SK-N-SH (cell line): ENCODE data around the gene AMFR. TPM values are rescaled to one million over a fixed set of nuclear protein-coding genes. Genes with fewer than 3 reads are reported as not detected.

Source experiments
- CTCF ChIA-PET: fragments of 300-600, 350-600 bp; formaldehyde crosslinking; extraction: SDS; loops from one replicate; lab custom pipeline; 2021; lab: Yijun Ruan, JAX
- POLR2A ChIA-PET: fragments of 350-600 bp; sonication (Branson Sonifier 250); formaldehyde crosslinking; extraction: SDS; loops from one replicate; lab custom pipeline; 2020; ENCODE audit warnings: antibody characterized with exemption, inconsistent platforms; lab: Yijun Ruan, JAX
- DNase-seq: peaks from one replicate; pipeline ENCODE4 v3.0.0; 2012
- H2AFZ ChIP-seq: fragments of 200-600 bp; sonication (generic); 2 replicates; pipeline ENCODE4 v1.8.1; 2016; ENCODE audit warnings: antibody characterized with exemption, mild to moderate bottlenecking, low read depth
- H3F3A ChIP-seq: fragments of 200-600 bp; sonication (generic); replicated peaks from 2 replicates; pipeline ENCODE3; 2016; ENCODE audit warnings: antibody characterized with exemption, mild to moderate bottlenecking; ENCODE audit not compliant: insufficient read depth
- H3K27ac ChIP-seq, 2 experiments: fragments of 200-500 bp in 1 of 2; fragments of 200-600 bp in 1 of 2; sonication (Bioruptor generic) in 1 of 2; sonication (generic), shearing (Covaris generic) in 1 of 2; 2 replicates each; pipeline versions ENCODE4 v1.5.1 to v1.6.1; 2014 to 2016; ENCODE audit warnings: low read depth in 2 of 2, inconsistent platforms in 1 of 2, low read length in 1 of 2, mild to moderate bottlenecking in 1 of 2, mixed read lengths in 1 of 2
- H3K27me3 ChIP-seq: fragments of 200-600 bp; sonication (generic), shearing (Covaris generic); 2 replicates; pipeline ENCODE4 v1.6.1; 2016; ENCODE audit warnings: mixed run types; ENCODE audit not compliant: insufficient read depth
- H3K36me3 ChIP-seq, 2 experiments: fragments of 200-500 bp in 1 of 2; fragments of 200-600 bp in 1 of 2; sonication (Bioruptor generic) in 1 of 2; sonication (generic) in 1 of 2; replicated peaks in 1 of 2; 2 replicates each; pipeline versions ENCODE3 to v1.5.1; 2014 to 2016; ENCODE audit warnings: low read length in 1 of 2, mild to moderate bottlenecking in 1 of 2; ENCODE audit not compliant: insufficient read depth in 2 of 2, control insufficient read depth in 1 of 2
- H3K4me1 ChIP-seq, 2 experiments: fragments of 200-500 bp in 1 of 2; fragments of 200-600 bp in 1 of 2; sonication (Bioruptor generic) in 1 of 2; sonication (generic), shearing (Covaris generic) in 1 of 2; 2 replicates each; pipeline versions ENCODE4 v1.5.1 to v1.6.1; 2014 to 2016; ENCODE audit warnings: low read depth in 1 of 2, low read length in 1 of 2, mixed run types in 1 of 2; ENCODE audit not compliant: insufficient read depth in 2 of 2, control insufficient read depth in 1 of 2
- H3K4me2 ChIP-seq: fragments of 200-600 bp; sonication (generic), shearing (Covaris generic); 2 replicates; pipeline ENCODE4 v1.6.1; 2017; ENCODE audit warnings: mixed run types
- H3K4me3 ChIP-seq, 2 experiments: fragments of 200-500 bp in 1 of 2; fragments of 200-600 bp in 1 of 2; sonication (Bioruptor generic) in 1 of 2; sonication (generic), shearing (Covaris generic) in 1 of 2; 2 replicates each; pipeline versions ENCODE4 v1.5.1 to v1.8.1; 2014 to 2016; ENCODE audit warnings: low read depth in 2 of 2, inconsistent platforms in 1 of 2, low read length in 1 of 2, mild to moderate bottlenecking in 1 of 2, mixed read lengths in 1 of 2, moderate library complexity in 1 of 2
- H3K79me2 ChIP-seq: fragments of 200-600 bp; sonication (generic); 2 replicates; pipeline ENCODE4 v1.8.1; 2017; ENCODE audit warnings: mild to moderate bottlenecking; ENCODE audit not compliant: insufficient read depth
- H3K9ac ChIP-seq: fragments of 200-600 bp; sonication (generic); 2 replicates; pipeline ENCODE4 v1.6.1; 2017; ENCODE audit warnings: mixed run types
- H3K9me2 ChIP-seq: fragments of 200-600 bp; sonication (generic); 2 replicates; pipeline ENCODE4 v1.6.1; 2017; ENCODE audit warnings: mixed run types
- H3K9me3 ChIP-seq: fragments of 200-600 bp; sonication (generic); 2 replicates; pipeline ENCODE4 v1.6.1; 2017; ENCODE audit warnings: mixed run types, mild to moderate bottlenecking, moderate library complexity
- H4K20me1 ChIP-seq: fragments of 200-600 bp; sonication (generic); 2 replicates; pipeline ENCODE4 v1.6.1; 2017; ENCODE audit warnings: mild to moderate bottlenecking, mixed run types; ENCODE audit not compliant: insufficient read depth
- CHD2 ChIP-seq: fragments of 150-350 bp; IDR thresholded peaks from 2 replicates; pipeline ENCODE4 v1.6.1; 2018; ENCODE audit warnings: low read length; ENCODE audit not compliant: partially characterized antibody
- EZH2phosphoT487 ChIP-seq: fragments of 200-600 bp; sonication (generic); IDR thresholded peaks from 2 replicates; pipeline ENCODE4 v1.6.1; 2017; ENCODE audit warnings: low read depth, mixed run types, mild to moderate bottlenecking, antibody characterized with exemption, moderate library complexity, borderline replicate concordance
- FOXJ3 ChIP-seq: sonication (generic); formaldehyde crosslinking; IDR thresholded peaks from 2 replicates; pipeline ENCODE4 v1.5.1; 2020; ENCODE audit warnings: mild to moderate bottlenecking, missing genetic modification reagents
- GATA2 ChIP-seq: sonication (generic); formaldehyde crosslinking; IDR thresholded peaks from 2 replicates; pipeline ENCODE4 v1.5.0; 2020; ENCODE audit warnings: mild to moderate bottlenecking, missing genetic modification reagents
- JUND ChIP-seq: IDR thresholded peaks from 2 replicates; pipeline ENCODE4 v1.4.0; 2012
- MAX ChIP-seq: IDR thresholded peaks from 2 replicates; pipeline ENCODE4 v1.4.0; 2012; ENCODE audit warnings: low read depth
- MEF2A ChIP-seq: IDR thresholded peaks from 2 replicates; pipeline ENCODE4 v1.4.0; 2012; ENCODE audit warnings: low read depth, borderline replicate concordance
- NRF1 ChIP-seq: IDR thresholded peaks from 2 replicates; pipeline ENCODE4 v1.6.1; 2012; ENCODE audit warnings: low read depth, mild to moderate bottlenecking, low read length
- RAD21 ChIP-seq: IDR thresholded peaks from 2 replicates; pipeline ENCODE4 v1.6.1; 2012; ENCODE audit warnings: mild to moderate bottlenecking, low read length
- RCOR1 ChIP-seq: fragments of 150-350 bp; IDR thresholded peaks from 2 replicates; pipeline ENCODE4 v1.6.1; 2017; ENCODE audit warnings: antibody characterized with exemption, low read length
- REST ChIP-seq: IDR thresholded peaks from 2 replicates; pipeline ENCODE4 v1.6.1; 2012; ENCODE audit warnings: mild to moderate bottlenecking, low read depth, low read length, moderate library complexity
- RXRA ChIP-seq: IDR thresholded peaks from 2 replicates; pipeline ENCODE4 v1.4.0; 2012; ENCODE audit warnings: low read depth, mild to moderate bottlenecking, borderline replicate concordance
- USF1 ChIP-seq: IDR thresholded peaks from 2 replicates; pipeline ENCODE4 v1.4.0; 2012; ENCODE audit warnings: low read depth, borderline replicate concordance
- USF2 ChIP-seq: fragments of 150-350 bp; IDR thresholded peaks from 2 replicates; pipeline ENCODE4 v1.6.1; 2017; ENCODE audit warnings: antibody characterized with exemption, low read length, low read depth, borderline replicate concordance
- polyA plus RNA-seq, 3 experiments: library from polyadenylated mRNA; depleted of rRNA; stranded (reverse); fragments of >200 nt; gene quantifications; 2 replicates each; pipeline ENCODE4 v1.2.3, GENCODE V29; 2012

AMFR gene
- polyA plus RNA-seq, 1 of the 3 experiments (the other 2 are of a cell fraction): 65.3 TPM

- Histone ChIP-seq H3K27me3 (no peaks in the 10 kb centered on the region), H3K36me3 (peaks cover 40 to 63% of the 10 kb centered on the region in 2 experiments), H3K9me2 (no peaks in the 10 kb centered on the region), H2AFZ (no peak overlapping the region), H4K20me1 (no peaks in the 10 kb centered on the region), H3K4me1 (peaks cover 0 to 5% of the 10 kb centered on the region in 2 experiments; a peak in 1 of 4 replicates), H3K4me3 (no peak overlapping the region), H3K4me2 (no peak overlapping the region), H3K79me2 (0 out of 2 replicates have a peak, but pooled peaks cover 3% of the 10 kb centered on the region), H3F3A (peaks cover 12% of the 10 kb centered on the region), H3K9me3 (no peaks in the 10 kb centered on the region), H3K9ac (no peak overlapping the region), H3K27ac (no peak overlapping the region)
- TF ChIP-seq CHD2 (no peak), RAD21 (no peak), NRF1 (no peak), EZH2phosphoT487 (no peak), GATA2 (no peak), USF2 (no peak), RXRA (no peak), USF1 (no peak), MEF2A (no peak), REST (no peak), FOXJ3 (CRISPR knock-in tag) (no peak), RCOR1 (no peak), MAX (no peak), JUND (no peak)
- no peak for DNase-seq
- ChIA-PET POLR2A (no interaction called here), CTCF (interaction anchor here (1.4 kb wide), 1 partner anchor 314 kb away, joined by 4 read pairs; no protein-coding TSS in a partner anchor)
Measured at GRCh38 chr16:56388209-56388608, 37.1 kb downstream of the AMFR start.
